Measurements from ENCODE around the gene ARHGDIB.

ARHGDIB gene

DNA sequence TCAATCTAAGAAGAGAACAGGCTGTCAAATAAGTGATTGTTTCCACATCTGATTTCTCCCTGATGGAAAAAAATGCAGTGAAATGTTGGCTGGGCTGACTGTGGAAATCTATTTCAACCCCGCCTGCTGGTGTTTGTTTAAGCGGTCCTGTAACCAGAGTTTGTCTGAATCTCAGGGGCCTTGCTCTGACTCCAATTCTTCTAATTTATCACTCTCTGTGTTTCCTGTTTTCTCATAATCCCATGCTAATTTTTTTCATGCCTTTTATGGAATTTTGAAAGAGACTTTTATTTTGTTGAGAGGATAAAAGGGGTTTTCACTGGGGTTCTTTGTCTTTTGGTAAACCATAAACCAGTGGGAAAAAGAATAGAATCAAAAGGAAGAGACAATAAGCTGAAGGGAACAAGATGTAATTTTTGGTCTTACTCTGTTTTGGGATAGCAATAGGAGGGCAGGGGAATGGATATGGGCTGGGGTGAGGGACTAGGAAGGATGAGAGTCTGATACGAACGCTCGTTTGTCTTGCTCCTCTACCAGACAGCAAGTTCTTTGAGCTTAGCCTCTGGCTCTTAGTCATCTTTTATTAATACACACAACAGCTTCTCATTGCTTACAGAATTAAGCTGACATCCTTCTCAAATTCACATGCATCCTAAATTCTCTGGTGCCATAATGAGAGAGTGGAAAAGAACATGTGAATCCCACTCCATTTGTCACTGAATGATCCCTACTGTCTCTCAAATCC, 67.7 kb downstream of the ARHGDIB start:
- DNase-seq (ENCODE audit: low read depth in 2 of 2), result no peak

DNA sequence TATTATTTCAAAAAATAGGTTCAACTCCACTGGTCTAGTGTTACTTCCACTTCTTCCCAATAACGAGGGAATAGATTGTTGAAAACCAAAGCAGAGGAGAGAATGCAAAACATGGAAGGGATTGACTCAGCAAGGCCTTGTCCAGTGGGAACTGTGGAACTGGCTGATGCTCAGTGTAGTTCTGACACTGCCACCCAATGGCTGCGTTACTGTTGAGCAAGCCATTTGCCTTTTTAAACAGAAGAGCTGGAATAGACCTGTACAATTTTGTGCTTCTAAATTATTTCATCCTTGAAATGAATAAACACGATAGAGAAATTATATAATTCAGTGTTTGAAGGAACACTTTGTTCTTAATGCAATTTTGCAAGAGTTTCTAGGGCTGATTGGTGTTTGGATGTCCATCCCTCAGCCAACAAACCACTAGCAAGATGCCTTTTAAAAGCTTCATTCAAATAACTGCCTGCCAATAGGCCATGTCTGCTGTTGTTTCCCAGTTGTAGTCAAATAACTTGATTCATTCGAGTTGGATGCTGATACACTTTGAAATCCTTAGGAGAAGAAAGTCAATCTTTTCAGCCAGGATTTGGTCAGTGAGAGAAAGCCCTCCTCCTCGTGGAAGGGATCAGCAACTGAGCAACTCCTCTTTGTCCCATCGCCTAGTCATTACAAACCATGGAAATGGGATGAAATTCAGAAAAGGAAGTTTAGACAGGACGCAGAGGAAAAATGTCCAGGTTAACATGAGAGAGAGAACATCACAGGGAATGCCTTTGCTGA, 68.5 kb downstream of the ARHGDIB start:
- no peak for DNase-seq (ENCODE audit: low read depth in 2 of 2)
